SU-DHL-6 (cell line): ENCODE results near the gene C2CD4C.

Experiments
- EZH2phosphoT487 ChIP-seq: fragments of 200-600 bp; sonication (generic), shearing (Covaris generic); conservative IDR thresholded peaks from 2 replicates; pipeline ENCODE4 v1.6.1; 2018; ENCODE audit warnings: mild to moderate bottlenecking, antibody characterized with exemption, low read length, moderate library complexity, mixed read lengths
- TF ChIP-seq, protein P1 (sequence below): fragments of 200-600 bp; sonication (generic); IDR thresholded peaks from one replicate; pipeline ENCODE4 v1.5.1; 2017; ENCODE audit warnings: antibody characterized with exemption, mild to moderate bottlenecking, low read length, moderate library complexity; ENCODE audit not compliant: insufficient read depth, poor library complexity, severe bottlenecking

DNA sequence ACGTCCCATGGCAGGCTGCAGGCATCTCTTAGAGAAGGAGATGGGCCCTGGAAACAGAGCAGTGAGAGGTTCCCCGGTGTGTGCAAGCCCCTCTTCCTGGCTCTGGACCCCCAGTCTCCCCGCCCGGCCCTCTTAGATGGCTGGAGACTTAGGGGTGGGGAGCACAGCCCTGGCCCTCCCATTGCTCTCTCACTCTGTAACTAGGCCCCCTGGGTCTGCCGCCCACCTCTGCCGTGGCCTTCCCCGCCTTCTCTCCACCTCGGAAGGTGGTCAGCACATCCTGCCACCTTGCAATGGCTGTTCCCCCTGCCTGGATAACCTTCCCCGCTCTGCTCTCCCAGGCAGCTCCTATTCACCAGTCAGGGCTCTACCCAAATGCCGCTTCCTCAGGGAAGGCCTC lies 21.8 kb upstream of the C2CD4C start:
- no peak for TF ChIP-seq EZH2phosphoT487
- TF ChIP-seq, protein P1, sequence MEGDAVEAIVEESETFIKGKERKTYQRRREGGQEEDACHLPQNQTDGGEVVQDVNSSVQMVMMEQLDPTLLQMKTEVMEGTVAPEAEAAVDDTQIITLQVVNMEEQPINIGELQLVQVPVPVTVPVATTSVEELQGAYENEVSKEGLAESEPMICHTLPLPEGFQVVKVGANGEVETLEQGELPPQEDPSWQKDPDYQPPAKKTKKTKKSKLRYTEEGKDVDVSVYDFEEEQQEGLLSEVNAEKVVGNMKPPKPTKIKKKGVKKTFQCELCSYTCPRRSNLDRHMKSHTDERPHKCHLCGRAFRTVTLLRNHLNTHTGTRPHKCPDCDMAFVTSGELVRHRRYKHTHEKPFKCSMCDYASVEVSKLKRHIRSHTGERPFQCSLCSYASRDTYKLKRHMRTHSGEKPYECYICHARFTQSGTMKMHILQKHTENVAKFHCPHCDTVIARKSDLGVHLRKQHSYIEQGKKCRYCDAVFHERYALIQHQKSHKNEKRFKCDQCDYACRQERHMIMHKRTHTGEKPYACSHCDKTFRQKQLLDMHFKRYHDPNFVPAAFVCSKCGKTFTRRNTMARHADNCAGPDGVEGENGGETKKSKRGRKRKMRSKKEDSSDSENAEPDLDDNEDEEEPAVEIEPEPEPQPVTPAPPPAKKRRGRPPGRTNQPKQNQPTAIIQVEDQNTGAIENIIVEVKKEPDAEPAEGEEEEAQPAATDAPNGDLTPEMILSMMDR = no peak
